ENCODE measurements around the gene SUMF2.
"Not testable (repeated sequence)": the region's sequence is repeated elsewhere in the genome, so short reads cannot be mapped to it uniquely, and the experiment has no call there.

DNA sequence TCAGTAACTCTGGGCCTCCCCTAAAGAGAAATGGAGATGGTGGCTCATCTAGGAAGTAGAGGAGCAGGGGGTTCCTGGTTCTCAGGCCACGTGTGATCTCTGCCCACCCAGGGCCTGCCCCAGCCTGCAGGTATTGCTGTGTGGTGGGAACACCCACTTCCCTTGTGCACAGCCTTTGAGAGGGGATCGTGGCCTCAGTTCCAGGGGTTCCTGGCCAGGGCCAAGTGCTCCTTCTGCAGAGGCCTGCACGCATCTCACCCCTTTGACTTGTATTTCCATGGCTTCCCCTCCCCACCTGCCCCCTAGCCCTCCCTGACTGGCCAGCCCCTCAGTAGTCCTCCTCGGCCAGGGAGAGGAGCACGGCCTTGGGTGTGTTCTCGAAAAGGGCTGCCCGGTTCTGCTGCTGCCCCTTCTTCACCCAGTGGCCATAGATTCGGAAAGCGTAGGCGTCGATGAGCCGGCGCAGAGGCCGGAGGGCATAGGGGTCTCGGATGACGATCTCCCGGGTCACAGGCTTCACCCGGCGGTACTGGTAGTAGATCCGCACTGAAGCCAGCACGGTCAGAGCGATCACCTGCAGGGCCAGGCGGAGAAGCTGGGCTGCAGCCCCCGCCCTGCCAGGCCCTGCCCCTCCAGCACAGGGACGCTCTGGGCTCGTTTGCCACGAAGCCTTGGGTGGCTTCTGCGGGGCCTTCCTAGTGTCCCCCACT is 16.8 kb downstream of the SUMF2 start:
- TF ChIP-seq, protein P1, sequence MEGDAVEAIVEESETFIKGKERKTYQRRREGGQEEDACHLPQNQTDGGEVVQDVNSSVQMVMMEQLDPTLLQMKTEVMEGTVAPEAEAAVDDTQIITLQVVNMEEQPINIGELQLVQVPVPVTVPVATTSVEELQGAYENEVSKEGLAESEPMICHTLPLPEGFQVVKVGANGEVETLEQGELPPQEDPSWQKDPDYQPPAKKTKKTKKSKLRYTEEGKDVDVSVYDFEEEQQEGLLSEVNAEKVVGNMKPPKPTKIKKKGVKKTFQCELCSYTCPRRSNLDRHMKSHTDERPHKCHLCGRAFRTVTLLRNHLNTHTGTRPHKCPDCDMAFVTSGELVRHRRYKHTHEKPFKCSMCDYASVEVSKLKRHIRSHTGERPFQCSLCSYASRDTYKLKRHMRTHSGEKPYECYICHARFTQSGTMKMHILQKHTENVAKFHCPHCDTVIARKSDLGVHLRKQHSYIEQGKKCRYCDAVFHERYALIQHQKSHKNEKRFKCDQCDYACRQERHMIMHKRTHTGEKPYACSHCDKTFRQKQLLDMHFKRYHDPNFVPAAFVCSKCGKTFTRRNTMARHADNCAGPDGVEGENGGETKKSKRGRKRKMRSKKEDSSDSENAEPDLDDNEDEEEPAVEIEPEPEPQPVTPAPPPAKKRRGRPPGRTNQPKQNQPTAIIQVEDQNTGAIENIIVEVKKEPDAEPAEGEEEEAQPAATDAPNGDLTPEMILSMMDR (IDR thresholded peaks at IDR 0.05): not testable (repeated sequence)
- not testable (repeated sequence) for TF ChIP-seq POLR2A (IDR thresholded peaks at IDR 0.05)
